GM10248 (cell line): ENCODE results near the gene CPN1.

ENCODE experiments used
- CTCF ChIA-PET: fragments of 300-600 bp; sonication (Branson Sonifier 250); formaldehyde crosslinking; extraction: SDS; loops from one replicate; lab custom pipeline; 2021; ENCODE audit warnings: antibody characterized with exemption; lab: Yijun Ruan, JAX
- POLR2A ChIA-PET: fragments of 350-650 bp; sonication (Branson Sonifier 250); formaldehyde crosslinking; extraction: SDS; loops from one replicate; lab custom pipeline; 2020; ENCODE audit warnings: antibody characterized with exemption; lab: Yijun Ruan, JAX
- DNase-seq: peaks from one replicate; pipeline ENCODE4 v3.0.0; 2012; ENCODE audit errors: extremely low spot score
- CTCF ChIP-seq: IDR thresholded peaks from 2 replicates; pipeline ENCODE4 v1.5.1; 2012; ENCODE audit warnings: mild to moderate bottlenecking, low read depth; ENCODE audit errors: extremely low read depth, missing control alignments, control extremely low read depth

CPN1 gene

DNA sequence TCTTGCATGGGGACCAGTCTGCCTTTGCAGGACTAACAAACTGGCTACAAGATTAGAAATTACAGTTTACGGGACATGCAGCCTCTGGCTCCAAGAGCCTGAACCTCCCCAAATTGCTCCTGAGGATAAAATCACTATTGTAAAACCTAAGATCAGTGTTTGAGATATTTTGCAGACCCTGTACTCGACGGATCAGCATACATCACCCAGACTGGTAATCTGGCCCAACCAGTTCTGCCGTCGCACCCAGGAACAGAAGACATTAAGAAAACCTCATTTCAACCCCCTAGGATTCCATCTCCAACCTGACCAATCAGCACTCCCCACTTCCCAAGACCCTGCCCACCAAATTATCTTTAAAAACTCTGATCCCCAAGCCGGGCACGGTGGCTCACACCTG, 44.8 kb downstream of the CPN1 start:
- POLR2A ChIA-PET: no interaction called here
- DNase-seq: no peak
- CTCF ChIA-PET: interaction anchor here (1.6 to 5.3 kb wide), 2 partner anchors 9 to 27 kb away, joined by 5 to 39 read pairs; partner anchors contain the start of gene DNMBP
- no peak for TF ChIP-seq CTCF

- POLR2A ChIA-PET: interaction anchor here (1.2 kb wide), 1 partner anchor 53 kb away, joined by 4 read pairs; no protein-coding TSS in a partner anchor
- no peak for DNase-seq
Measured at GRCh38 chr10:100033766-100034418, 47.8 kb downstream of the CPN1 start.

DNA sequence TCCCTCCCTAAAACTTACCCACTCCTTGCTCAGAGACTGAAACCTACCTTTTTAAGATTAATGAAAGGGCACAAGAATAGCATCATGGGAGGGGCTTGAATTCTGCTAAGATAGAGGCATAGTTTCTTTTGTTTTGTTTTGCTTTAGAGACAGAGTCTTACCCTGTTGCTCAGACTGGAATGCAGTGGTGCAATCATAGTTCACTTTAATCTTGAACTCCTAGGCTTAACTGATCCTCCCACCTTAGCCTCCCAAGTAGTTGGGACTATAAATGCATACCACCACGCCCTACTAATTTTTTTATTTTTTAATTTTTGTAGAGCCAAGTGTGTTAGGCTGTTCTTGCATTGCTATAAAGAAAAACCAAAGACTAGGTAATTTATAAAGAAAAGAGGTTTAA, 54.3 kb downstream of the CPN1 start:
- no peak for TF ChIP-seq CTCF
- DNase-seq: no peak
- POLR2A ChIA-PET: no interaction called here
- CTCF ChIA-PET: interaction anchor here (1.1 kb wide), 1 partner anchor 10 kb away, joined by 3 read pairs; no protein-coding TSS in a partner anchor

More at GRCh38 chr10:100033766-100034418, 47.8 kb downstream of the CPN1 start:
- CTCF ChIA-PET: interaction anchor here (1.2 to 5.3 kb wide), 3 partner anchors 12 to 188 kb away, joined by 3 to 39 read pairs (median 10); no protein-coding TSS in a partner anchor
- no peak for TF ChIP-seq CTCF

DNA sequence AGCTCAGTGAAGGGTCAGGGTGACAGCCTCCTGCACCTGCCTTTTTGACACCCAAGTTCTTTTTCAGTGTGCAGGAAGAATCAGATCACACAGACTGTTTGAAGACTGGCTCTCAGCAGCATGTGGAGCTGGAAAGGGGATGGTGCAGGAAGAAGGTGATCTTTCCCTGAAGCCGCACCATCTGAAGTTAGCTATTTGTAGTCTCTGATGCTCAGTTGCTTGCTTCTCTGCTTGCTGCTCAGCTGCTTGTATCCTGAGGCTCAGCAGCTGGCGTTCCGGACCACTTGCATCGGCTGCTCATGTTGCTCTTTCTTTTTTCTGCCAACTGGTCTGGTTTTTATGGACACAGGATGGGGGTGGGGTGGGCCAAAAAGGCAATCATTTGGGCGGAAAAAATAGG, 56.1 kb downstream of the CPN1 start:
- TF ChIP-seq CTCF: no peak
- DNase-seq: no peak

GRCh38 chr10:100024748-100025147, 56.9 kb downstream of the CPN1 start:
- DNase-seq: no peak
- POLR2A ChIA-PET: no interaction called here
- TF ChIP-seq CTCF: no peak
- CTCF ChIA-PET: interaction anchor here (1.0 to 4.7 kb wide), 4 partner anchors 13 to 179 kb away, joined by 4 to 51 read pairs (median 6); partner anchors contain the start of gene DNMBP

More for the DNA sequence above, 56.1 kb downstream of the CPN1 start:
- ChIA-PET CTCF (interaction anchor here (1.0 to 2.0 kb wide), 4 partner anchors 16 to 215 kb away, joined by 3 to 7 read pairs (median 6); partner anchors contain the start of gene DNMBP), POLR2A (no interaction called here)

DNA sequence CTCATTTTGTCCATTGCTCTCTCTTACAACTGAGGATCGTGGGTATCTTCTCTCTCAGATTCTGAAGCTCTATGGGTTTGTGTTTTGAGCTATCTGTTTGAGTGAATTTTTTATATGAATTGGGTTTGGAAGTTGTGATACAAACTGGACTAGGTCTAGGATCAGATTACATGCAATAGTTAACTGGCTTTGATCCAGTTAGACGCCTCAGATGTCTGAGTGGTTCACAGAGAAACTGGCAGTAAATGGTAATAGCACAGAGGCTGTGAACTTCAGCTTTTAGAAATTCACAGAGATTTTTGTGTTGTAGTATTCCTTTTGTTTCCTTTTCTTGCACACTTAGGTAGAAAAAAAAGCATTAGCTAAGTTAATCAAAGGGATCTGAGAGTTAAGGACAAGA, 59.3 kb downstream of the CPN1 start:
- CTCF ChIA-PET: interaction anchor here (0.7 to 4.7 kb wide), 10 partner anchors 11 to 291 kb away, joined by 3 to 51 read pairs (median 3); partner anchors contain the start of gene DNMBP
- POLR2A ChIA-PET: no interaction called here
- DNase-seq: no peak
- no peak for TF ChIP-seq CTCF
